Cardiac muscle cell (in vitro differentiated cells and primary cell): Measurements from ENCODE around the gene BARX1. TPM values are rescaled to one million over a fixed set of nuclear protein-coding genes. Genes with fewer than 3 reads are reported as not detected.

Experiments used
- DNase-seq, 2 donors: peaks; one replicate each; pipeline versions ENCODE4 v3.0.0 to v3.0.0-alpha.2; 2010 to 2017; ENCODE audit warnings: low read depth in 1 of 2, low spot score in 1 of 2
- H3K27ac ChIP-seq: fragments of 200-600 bp; sonication (generic); 2 replicates; pipeline ENCODE4 v1.5.1; 2016
- H3K27me3 ChIP-seq: fragments of 200-600 bp; sonication (generic); 2 replicates; pipeline ENCODE4 v1.6.0; 2016; ENCODE audit warnings: control low read depth
- H3K36me3 ChIP-seq: fragments of 200-600 bp; sonication (generic); 2 replicates; pipeline ENCODE4 v1.5.1; 2016; ENCODE audit warnings: control low read depth
- H3K4me1 ChIP-seq: fragments of 200-600 bp; sonication (generic); 2 replicates; pipeline ENCODE4 v1.8.1; 2017; ENCODE audit warnings: low read depth, mild to moderate bottlenecking, mixed run types
- H3K4me3 ChIP-seq: fragments of 200-600 bp; sonication (generic); 2 replicates; pipeline ENCODE4 v1.5.1; 2016; ENCODE audit warnings: mild to moderate bottlenecking
- H3K9me3 ChIP-seq: fragments of 200-600 bp; sonication (generic); 2 replicates; pipeline ENCODE4 v1.5.1; 2017; ENCODE audit warnings: low read depth, mild to moderate bottlenecking, control low read depth
- CTCF ChIP-seq: IDR thresholded peaks from 2 replicates; pipeline ENCODE4 v1.5.1; 2012; ENCODE audit warnings: low read depth, mild to moderate bottlenecking, low read length
- polyA plus RNA-seq: library from polyadenylated mRNA; unstranded; fragments of >200 nt; fragmentation: Nextera tagmentation; extraction: Ambion mirVana; gene quantifications from 2 replicates; pipeline ENCODE4 v1.2.1, GENCODE V29; 2016
- total RNA-seq: library from RNA; depleted of rRNA; stranded (reverse); fragments of >200 nt; gene quantifications from 2 replicates; pipeline ENCODE4 v1.2.3, GENCODE V29; 2016

The BARX1 gene
- total and polyA plus RNA-seq, 2 experiments from 2014 or later: 0.17 to 0.24 TPM

GRCh38 chr9:93946338-93946712 lies 8.8 kb downstream of the BARX1 start:
- H3K27me3 ChIP-seq: peaks cover 100% of the 10 kb centered on the region
- H3K27ac ChIP-seq: no peak overlapping the region
- DNase-seq: no peak
- no peak for TF ChIP-seq CTCF
- H3K4me1 ChIP-seq: peaks cover 3% of the 10 kb centered on the region
- H3K4me3 ChIP-seq: no peak overlapping the region
- no peaks in the 10 kb centered on the region for H3K9me3 ChIP-seq
- no peaks in the 10 kb centered on the region for H3K36me3 ChIP-seq

- no peak for TF ChIP-seq CTCF
- peaks cover 3% of the 10 kb centered on the region for H3K4me1 ChIP-seq
- H3K27ac ChIP-seq: no peak overlapping the region
- no peak for DNase-seq
- peaks cover 100% of the 10 kb centered on the region for H3K27me3 ChIP-seq
- no peaks in the 10 kb centered on the region for H3K36me3 ChIP-seq
- no peaks in the 10 kb centered on the region for H3K9me3 ChIP-seq
- peak overlapping the region; percentile 17 for H3K4me3 ChIP-seq
Measured at GRCh38 chr9:93945400-93946337, 9.5 kb downstream of the BARX1 start.

GRCh38 chr9:93944011-93944410 lies 11.1 kb downstream of the BARX1 start:
- Histone ChIP-seq H3K27ac (no peak overlapping the region), H3K36me3 (no peaks in the 10 kb centered on the region), H3K27me3 (peaks cover 98% of the 10 kb centered on the region), H3K4me1 (peaks cover 3% of the 10 kb centered on the region), H3K9me3 (no peaks in the 10 kb centered on the region), H3K4me3 (no peak overlapping the region)
- no peak for DNase-seq
- no peak for TF ChIP-seq CTCF

- H3K27ac ChIP-seq: no peak overlapping the region
- H3K9me3 ChIP-seq: no peaks in the 10 kb centered on the region
- H3K36me3 ChIP-seq: no peaks in the 10 kb centered on the region
- no peak for TF ChIP-seq CTCF
- peaks cover 92% of the 10 kb centered on the region for H3K27me3 ChIP-seq
- peaks cover 3% of the 10 kb centered on the region for H3K4me1 ChIP-seq
- DNase-seq: no peak
- H3K4me3 ChIP-seq: no peak overlapping the region
Measured at GRCh38 chr9:93942161-93942560, 13.0 kb downstream of the BARX1 start.

GRCh38 chr9:93941493-93941892 lies 13.7 kb downstream of the BARX1 start:
- peaks cover 92% of the 10 kb centered on the region for H3K27me3 ChIP-seq
- peaks cover 3% of the 10 kb centered on the region for H3K4me1 ChIP-seq
- no peak overlapping the region for H3K4me3 ChIP-seq
- no peak for DNase-seq
- no peaks in the 10 kb centered on the region for H3K9me3 ChIP-seq
- no peak overlapping the region for H3K27ac ChIP-seq
- no peak for TF ChIP-seq CTCF
- no peaks in the 10 kb centered on the region for H3K36me3 ChIP-seq
